HG03520 (cell line): ENCODE measurements around the gene STX1B.
"Not testable (repeated sequence)": the region's sequence is repeated elsewhere in the genome, so short reads cannot be mapped to it uniquely, and the experiment has no call there.

Source experiments
- ATAC-seq: cut with Tn5 transposase; IDR thresholded peaks from one replicate; pipeline ENCODE4 v1.9.1; 2021; ENCODE audit warnings: mild to moderate bottlenecking, moderate library complexity; ENCODE audit not compliant: unreplicated experiment

The STX1B gene

GRCh38 chr16:30953511-30954124, 56.8 kb downstream of the STX1B start:
- ATAC-seq, result no peak

GRCh38 chr16:30953111-30953510, 57.3 kb downstream of the STX1B start:
- ATAC-seq, result no peak

DNA sequence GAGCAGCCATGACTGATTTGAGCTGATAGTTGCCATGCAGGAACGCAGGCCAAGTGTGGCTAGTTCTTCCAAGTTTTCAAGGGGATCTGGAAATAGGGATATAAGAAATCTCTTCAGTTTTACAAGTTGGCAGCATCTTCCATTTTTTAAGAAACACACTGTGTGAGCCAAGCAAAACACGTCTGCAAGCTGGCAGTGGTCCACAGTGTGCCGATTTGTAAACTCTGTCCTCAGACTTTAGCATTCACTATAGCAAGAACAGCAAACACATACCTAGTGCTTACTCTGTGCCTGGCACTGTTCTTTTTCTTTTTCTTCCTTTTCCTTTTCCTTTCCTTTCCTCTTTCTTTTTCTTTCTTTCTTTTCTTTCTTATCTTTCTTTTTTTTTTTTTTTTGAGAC, 58.7 kb downstream of the STX1B start:
- no peak for ATAC-seq

DNA sequence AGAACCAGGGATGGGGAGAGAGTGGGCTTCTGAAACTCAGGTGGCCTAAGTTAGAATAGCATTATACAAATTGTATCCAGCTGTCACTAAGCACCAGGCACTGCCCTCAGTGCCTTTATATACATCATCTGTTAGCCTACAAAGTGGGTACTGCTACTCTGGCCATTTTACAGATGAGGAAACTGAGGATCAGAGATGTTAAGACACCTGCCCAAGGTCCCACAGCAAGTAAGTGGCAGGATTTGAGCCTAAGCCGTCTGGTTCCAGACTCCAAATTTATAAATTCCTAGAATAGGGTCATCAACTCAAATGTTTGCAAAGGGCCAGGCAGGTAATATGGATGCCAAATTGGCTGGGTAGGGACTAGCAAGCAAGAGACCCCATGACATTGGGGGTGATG, 59.2 kb downstream of the STX1B start:
- no peak for ATAC-seq

GRCh38 chr16:30950516-30951065, 59.8 kb downstream of the STX1B start:
- ATAC-seq, result no peak

DNA sequence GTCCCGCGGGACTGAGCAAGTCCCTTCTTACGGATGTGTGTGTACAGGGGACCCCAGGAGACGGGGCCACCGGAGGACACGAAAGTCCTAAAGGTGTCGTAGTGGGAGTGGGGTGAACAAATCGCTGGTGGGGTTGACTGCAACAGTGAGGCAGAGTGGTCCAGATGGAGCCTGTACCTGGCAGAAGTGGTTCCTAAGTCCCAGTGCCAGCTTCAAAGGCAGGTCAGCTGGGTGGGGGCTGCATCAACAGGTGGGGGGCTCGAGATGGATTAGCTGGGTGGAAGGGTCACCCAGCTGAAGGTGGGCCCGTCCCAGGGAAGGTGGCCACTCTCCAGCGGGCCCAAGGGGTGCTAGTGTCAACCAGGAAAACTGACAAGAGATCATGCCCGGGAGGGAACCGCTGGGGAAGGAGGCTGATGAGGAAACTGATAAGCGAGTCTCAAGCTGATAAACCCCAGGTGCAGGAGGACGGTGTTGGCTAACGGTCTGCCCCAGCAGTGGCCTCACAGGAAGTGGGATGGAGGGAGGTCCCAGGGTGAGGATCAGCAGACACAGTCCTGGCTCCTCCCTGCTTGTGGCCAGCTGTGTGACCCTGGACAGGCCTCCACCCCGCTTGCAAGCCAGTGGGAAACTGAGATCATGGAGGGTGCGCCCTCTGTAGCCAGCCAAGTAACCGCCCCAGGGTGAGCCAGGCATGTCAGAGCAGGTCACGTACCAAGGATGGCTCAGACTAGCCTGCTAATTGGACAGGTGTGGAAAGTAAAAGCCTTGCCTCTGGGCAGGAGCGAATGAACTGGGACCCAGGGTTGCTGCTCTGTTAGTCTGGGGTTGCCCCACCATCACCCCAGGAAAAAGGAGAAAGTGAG, 60.6 kb downstream of the STX1B start:
- ATAC-seq, result peak; percentile 41

GRCh38 chr16:30948667-30949649, 61.5 kb downstream of the STX1B start, which contains the start of gene ORAI3:
Gene ORAI3, plus strand, starts transcription at chr16:30949068. Its CDS starts 222 bp downstream, at chr16:30949290.
- ATAC-seq, result peak; percentile 65

DNA sequence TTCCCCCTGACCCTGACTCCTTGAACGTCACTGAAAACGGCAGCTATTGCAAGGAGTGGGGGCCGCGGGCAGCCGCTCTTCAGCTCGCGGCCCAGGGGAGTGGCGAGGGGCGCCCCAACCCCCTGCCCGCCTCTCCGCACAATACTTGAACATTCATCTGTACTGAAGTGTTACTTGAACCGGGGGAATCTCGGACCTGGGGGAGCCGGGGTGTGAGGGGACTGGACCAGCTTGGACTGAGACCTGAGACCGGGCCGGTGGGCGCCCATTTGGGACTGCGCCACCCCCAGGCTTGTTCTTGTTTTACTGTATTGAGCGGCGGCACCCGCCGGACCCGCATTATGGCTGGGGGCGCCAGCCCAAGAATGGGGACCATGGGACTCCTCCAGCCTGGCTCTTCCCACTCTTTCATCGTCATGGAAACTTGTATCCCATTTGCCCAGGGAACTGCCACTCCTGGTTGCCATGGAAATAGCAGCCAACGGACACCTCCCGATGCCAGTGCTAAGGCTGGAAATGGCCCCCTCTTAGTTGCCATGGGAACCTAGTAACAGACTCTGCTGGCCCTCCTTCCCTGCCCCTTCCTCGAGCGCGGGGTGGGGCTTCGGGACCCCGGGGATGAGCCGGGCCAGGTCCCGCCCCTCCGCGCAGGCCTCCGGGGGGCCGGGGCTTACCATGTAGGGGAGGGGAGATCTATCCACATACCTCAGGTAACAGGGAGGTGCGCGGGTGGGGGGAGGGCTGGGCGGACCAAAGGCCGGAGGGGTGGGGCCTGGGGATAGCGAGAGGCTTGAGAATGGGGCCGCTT, 62.4 kb downstream of the STX1B start:
- no peak for ATAC-seq

DNA sequence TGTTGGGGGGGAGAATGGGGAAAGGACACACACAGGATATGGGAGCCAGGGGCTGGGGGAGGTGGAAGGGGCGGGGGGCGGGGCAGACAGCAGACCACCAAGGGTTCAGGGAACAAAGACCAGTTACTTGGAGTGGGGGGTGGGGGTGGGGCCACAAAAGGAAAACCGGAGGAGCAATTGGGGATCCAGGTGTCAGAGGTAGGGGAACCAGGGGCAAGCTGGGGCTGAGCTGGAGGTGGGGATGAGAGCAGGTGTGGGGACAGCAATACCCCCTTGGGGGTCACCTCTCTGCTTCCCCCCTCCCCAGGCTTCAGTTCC, 62.9 kb downstream of the STX1B start:
- ATAC-seq, result no peak

- no peak for ATAC-seq
Measured at GRCh38 chr16:30946671-30947540, 63.5 kb downstream of the STX1B start.

DNA sequence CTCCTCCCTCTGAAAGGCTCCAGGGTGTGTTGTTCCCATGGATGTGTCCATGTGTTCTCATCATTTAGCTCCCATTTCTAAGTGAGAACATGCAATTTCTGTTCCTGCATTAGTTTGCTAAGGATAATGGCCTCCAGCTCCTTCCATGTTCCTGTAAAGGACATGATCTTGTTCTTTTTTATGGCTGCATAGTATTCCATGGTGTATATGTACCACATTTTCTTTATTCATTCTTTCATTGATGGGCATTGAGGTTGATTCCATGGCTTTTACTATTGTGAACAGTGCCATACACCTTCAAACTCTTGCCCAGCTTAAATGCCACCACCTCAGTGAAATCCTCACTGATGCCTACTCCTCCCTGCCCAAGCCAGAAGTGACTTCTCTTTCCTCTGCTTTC, 66.1 kb downstream of the STX1B start:
- no peak for ATAC-seq

- no peak for ATAC-seq
Measured at GRCh38 chr16:30942426-30942806, 68.0 kb downstream of the STX1B start.

DNA sequence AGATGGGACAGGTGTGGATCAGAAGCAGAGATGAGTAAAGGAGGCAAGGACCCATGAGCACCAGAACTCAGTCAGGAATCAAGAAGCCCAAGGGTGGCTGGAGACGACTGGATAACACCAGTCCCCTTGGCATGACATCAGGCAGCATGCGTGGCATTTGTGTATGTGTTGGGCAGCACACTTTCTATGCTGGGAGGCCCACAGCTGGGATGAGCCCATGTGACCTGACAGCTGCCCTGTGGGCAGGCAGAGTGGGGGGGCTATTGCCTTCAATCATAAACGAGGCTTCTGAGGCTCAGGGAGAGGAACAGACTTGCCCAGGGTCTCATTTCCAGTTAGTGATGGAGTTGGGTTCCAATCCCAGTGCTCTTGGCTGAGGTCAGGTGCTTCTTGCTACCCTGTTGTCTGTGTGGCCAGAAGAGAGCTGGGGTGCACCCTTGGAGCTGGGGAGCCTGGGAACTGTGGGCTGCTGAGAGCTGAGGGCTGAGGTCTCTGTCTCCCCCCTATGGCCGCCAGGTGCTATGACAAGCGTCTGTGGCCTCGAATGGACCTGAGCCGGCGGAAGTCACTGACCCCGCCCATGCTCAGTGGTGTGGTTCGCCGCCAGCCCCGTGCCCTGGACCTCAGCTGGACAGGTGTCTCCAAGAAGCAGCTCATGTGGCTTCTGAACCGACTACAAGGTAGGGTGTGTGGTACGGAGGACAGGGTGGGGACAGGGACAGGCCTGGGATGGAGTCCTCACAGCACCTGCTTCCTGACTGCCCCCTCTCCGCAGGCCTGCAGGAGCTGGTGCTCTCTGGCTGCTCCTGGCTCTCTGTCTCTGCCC, 68.6 kb downstream of the STX1B start:
- no peak for ATAC-seq

- ATAC-seq, result not testable (repeated sequence)
Measured at GRCh38 chr16:30939571-30939970, 70.9 kb downstream of the STX1B start.
